ENCODE data around the gene ZNF431.
"Not testable (repeated sequence)": the region's sequence is repeated elsewhere in the genome, so short reads cannot be mapped to it uniquely, and the experiment has no call there.

The ZNF431 gene

DNA sequence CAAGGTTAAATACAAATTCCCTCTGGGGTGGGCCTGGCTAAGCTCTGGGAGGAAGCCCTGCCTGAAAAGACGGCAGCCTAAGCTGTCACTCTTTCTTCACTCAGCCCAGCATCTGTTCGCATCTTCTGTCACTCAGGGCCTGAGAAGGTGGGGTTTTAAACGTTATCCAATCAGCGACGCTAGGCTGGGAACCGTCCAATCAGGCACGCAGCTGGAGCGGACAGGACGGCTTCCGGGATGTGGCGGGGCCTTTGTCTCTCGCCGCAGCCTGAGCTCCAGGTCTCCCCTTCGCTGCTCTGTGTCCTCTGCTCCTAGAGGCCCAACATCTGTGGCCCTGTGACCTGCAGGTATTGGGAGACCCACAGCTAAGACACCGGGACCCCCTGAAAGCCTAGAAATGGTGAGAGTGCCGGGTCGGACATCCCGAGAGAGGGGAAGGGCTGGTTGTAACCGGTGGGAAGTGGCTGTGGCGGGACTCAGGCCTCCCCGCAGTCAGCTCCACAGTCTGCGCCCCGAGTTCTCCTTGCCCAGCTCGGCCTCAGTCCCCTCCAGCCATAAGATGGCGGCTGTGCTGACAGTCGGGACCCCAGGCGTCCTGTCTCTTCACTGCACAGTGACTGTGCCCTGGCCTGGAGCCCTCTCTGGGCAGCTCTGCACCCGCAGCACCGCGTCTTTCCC, at the start of gene ZNF431:
TSS of gene ZNF431 (plus strand) at position 254 of the 678 bp plus-strand sequence. CDS start at position 398, 144 bp downstream.
- DNase-seq: peak; percentile 76 to 92

DNA sequence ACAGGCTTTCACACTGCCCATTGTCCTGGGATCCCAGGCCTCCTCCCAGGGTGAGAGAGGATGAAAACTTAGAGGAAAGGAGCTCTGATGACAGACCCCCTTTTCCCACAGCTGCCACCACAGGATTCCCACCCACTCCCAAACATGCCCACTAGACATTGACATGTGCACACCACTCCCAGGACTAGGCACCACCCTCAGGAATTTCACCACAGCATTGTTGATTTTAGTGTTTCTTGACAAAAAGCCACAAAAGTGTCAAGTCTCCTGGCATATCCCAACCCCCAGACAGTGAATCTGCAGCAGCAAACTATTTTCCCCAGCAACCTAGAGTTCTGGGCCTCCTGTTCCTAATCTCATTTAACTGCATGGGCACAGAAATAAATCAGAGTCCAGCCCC, 49.7 kb upstream of the ZNF431 start:
- DNase-seq: no peak

DNA sequence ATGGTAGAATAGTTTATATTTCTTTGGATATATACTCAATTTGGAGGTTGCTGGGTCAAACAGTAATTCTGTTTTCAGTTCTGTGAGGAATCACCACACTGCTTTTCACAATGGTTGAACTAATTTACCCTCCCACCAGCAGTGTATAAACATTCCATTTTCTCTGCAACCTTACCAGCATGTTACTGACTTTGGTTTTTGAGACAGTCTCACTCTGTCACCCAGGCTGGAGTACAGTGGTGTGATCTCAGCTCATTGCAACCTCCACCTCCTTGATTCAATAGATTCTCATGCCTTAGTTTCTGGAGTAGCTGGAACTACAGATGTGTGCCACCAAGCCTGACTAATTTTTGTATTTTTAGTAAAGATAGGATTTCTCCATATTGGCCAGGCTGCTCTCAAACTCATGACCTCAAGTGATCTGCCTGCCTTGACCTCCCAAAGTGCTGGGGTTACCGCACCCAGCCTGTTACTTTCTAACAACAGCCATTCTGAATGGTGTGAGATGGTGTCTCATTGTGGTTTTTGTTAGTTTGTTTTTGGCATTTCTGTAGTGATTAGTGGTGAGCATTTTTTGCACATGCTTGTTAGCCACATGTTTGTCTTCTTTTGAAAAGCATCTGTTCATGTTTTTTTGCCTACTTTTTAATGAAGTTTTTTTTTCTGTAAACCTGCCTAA, 47.4 kb upstream of the ZNF431 start:
- no peak for DNase-seq

DNA sequence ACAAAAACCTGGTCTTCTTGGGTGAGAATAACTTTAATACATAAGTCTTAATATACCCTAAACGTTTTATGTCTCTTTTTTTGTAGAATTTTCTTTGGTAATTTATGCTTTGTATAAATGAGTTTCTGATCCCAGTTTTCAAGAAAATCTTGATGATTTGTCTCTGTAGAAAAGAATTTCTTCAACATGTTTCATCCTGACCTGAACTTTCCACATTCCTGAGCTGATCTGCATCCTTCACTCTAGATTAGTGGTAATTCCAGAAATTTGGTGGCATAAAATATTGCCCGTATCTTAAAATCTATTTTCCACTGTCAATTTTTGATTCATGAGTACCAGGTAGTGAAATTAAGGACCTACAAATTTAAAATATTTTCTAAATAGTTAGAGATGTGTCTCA, 43.5 kb upstream of the ZNF431 start:
- DNase-seq: no peak

DNA sequence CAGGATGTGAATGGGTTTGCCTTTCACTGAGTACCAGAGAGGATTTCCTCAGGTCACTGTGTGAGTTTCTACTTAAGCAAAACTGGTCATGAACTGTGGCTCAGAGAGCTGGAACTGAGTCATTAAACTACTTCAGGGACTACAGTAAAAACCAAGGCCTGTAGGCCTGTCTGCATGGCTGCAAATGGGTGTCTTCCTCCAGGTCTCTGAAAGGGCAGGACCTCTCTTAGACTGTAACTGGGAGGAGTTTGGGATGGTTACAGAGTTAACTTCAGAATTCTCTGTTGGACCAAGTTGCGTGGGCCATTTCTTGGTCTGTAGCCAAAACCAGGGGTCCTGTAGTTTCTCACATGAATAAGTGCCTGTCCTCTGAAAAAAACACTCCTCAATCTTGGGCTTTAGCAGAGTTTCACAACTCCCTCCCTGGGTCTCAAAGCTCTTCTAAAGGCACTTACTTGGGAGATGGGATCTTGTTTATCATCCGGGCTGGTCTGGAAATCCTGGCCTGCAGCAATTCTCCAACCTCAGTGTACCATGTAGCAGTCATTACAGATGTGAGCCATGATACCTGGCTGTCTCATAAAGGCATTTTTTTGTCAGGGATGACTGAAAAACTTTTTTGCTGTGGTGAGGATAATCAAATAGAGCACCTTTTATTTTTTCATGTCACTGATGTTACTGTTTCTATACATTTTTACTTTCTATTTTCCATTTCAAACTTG, 40.2 kb upstream of the ZNF431 start:
- DNase-seq: no peak

DNA sequence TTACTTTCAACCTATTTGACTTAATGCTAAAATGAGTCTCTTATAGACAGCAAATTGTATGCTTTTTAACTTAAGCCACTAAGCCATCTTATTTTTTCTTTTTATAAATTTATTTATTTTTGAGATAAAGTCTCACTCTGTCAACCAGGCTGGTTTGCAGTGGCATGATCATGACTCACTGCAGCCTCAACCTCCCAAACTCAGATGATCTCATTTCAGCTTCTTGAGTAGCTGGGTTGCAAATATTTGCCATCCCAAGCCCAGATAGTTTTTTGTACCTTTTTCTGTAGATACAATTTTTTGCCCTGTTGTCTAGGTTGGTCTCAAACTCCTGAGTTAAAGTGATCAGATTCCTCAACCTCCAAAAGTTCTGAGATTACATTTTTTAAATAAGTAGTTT, 32.7 kb upstream of the ZNF431 start:
- no peak for DNase-seq

DNA sequence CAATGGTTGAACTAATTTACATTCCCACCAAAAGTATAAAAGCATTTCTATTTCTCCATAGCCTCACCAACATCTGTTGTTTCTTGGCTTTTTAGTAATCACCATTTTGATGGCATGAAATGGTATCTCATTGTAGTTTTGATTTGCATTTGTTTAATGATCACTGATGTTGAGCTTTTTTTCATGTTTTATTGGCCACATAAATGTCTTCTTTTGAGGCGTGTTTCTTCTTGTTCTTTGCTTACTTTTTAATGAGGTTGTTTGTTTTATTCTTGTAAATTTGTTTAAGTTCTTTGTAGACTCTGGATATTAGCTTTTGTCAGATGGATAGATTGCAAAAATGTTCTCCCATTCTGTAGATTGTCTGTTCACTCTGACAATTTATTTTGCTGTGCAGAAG, 31.7 kb upstream of the ZNF431 start:
- DNase-seq: no peak

DNA sequence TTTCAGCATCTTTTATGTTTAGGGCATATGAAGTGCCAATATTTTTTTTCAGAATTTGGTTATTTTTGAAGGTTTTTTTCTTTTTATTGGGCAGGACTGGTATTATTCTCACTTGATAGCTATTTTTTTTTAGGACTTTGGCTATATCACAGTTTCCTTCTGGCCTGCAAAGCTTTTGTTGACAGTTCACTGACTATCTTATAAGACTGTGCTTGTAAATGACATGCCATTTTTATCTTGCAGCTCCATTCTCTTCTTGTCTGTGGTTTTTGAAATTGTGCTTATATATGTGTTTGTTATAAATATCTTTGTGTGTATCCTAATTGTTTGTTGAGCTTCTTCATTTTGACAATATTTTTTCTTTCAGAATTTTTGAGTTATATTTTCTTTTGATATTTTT, 26.4 kb upstream of the ZNF431 start:
- no peak for DNase-seq

DNA sequence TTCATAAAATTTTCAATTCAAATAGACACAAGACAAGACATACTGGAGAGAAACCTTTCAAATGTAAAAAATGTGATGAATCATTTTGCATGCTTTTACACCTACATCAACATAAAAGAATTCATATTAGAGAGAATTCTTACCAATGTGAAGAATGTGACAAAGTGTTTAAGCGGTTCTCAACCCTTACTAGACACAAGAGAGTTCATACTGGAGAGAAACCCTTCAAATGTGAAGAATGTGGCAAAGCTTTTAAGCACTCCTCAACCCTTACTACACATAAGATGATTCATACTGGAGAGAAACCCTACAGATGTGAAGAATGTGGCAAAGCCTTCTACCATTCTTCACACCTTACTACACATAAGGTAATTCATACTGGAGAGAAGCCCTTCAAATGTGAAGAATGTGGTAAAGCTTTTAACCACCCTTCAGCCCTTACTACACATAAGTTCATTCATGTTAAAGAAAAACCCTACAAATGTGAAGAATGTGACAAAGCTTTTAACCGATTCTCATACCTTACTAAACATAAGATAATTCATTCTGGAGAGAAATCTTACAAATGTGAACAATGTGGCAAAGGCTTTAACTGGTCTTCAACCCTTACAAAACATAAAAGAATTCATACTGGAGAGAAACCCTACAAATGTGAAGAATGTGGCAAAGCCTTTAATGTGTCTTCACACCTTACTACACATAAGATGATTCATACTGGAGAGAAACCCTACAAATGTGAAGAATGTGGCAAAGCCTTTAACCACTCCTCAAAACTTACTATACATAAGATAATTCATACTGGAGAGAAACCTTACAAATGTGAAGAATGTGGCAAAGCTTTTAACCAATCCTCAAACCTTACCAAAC, 24.6 kb upstream of the ZNF431 start:
- peak in 1 of 2 experiments; percentile 11 for DNase-seq

DNA sequence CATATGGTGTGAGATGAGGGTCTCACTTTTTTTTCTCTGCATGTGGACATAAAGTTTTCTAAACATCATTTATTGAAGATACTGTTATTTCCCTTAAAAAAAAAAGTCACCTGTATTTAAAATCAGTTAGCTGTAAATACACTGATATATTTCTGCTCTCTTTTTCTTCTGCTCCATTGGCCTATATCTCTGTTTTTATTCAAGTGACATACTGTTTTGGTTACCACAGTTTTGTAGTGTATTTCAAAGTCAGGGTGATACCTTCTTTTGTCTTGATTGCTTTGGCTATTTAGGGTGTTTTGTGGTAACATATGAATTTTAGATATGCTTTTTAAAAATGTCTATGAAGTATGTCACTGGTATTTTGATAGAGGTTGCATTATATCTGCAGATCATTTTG, 15.8 kb upstream of the ZNF431 start:
- no peak for DNase-seq

DNA sequence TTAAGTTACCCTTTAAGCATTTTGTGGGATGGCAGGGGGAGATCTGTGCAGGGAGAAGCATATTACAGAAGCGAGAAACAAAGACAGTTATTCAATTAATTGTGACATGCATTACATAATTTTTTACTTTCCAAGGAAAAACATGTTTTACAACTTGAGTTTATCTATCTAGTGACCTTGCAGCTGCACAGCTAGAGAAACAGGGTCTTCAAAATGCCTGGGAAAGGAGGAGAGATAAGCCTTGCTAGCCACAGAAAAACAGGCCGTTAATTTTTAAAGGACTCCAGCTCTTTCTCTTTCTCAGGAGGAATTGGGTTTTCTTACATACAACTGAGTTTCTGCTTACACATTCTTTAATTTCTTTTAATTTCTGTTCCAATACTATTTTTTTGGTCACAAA, 14.8 kb upstream of the ZNF431 start:
- DNase-seq: no peak

DNA sequence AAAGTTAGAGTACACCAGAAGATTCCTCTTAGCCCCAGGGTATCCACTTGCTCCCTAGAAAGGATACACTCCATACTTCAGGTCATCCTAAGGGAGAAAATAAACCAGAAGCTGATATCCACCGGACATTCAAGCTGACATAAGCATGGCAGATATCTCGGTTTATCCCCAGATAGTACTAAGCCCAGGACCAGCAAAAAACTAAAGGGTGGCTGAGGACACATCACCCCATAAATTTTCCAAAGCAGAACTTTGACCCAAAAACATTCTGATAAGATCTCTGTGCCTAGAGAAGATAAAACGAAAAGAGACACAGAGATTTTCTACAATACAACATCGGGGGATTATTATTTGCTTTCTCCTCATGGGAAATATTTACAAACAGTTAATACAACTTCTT, 13.9 kb upstream of the ZNF431 start:
- no peak for DNase-seq

DNA sequence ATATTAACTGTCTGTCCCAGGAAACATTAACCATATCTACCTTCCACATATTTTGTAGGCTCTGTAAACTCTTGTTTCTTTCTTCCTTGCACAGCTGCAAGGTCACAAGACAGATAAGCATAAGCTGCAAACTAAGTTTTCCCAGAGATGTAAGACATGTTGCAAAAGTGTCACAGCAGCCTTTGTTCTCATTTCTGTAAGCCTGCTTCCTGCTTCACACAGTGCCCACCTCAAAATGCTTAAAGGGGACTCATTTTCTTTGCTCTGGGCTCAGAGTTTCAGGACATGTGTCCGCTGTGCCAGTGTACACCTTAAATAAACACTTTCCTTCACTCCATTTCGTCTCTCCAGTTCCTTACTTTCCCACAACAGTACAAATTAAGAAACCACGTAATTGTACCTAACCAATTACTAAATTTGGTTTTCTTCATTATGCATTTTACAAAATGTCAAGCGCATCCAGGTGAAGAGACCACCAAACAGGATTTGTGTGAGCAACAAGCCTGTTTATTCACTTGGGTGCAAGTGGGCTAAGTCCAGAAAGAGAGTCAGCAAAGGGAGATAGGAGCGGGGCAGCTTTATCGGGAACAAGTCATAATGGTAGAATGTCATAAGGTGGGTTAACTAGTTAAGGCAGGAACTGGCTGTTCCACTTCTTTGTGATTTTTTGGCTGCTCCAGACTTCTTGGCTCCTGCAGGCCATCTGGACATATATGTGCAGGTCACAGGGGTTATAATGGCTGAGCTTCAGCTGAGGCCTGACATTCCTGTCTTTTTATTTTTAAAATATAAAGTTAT, 12.7 kb upstream of the ZNF431 start:
- DNase-seq: no peak

DNA sequence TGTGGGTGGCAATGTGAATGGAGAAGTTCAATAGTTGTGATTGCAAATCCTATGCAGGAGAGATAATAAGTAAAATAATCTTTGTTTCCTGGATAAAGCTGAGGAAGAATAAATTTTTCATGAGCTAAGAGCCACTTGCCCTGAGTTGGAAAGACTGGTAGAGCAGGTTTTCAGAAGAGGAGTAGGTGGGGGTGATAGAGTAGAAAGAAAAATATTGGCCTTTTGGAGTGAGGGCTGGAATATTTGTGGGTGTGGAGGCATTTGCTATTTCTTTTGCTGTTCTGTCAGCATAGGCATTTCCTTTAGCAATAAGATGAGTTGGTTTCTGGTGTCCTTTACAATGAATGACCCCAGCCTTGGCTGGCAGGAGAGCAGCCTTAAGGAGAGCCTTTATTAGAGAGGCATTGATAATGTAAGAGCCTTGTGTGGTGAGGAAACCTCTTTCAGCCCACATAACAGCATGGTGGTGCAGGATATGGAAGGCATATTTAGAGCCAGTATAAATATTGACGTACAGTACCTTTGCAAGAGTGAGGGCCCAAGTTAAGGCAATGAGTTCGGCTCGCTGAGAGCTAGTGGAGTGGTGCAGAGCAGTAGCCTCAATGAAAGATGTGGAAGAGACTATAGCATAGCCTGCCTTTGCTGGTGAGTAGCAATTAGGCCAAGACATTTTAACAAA, 11.6 kb upstream of the ZNF431 start:
- DNase-seq: no peak

DNA sequence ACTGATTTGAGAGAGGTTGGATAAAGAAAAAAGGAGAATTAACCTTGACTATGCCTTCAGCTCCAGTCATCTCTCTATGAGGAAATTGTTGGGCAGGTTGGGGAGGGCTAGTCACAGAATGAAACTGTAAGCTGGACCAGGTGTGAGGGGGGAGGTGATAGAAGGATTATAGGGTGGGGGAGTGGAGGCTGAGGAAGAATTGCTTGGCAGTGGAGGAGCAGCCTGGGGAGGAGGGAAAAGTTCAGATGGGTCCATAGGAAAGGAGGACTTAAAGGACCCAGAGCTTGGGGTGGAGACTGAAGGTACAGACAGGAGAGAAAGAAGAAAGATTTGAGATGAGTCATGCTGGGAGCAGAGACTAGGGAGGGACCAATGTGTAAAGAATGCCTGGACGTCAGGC, 8.2 kb upstream of the ZNF431 start:
- DNase-seq: no peak

DNA sequence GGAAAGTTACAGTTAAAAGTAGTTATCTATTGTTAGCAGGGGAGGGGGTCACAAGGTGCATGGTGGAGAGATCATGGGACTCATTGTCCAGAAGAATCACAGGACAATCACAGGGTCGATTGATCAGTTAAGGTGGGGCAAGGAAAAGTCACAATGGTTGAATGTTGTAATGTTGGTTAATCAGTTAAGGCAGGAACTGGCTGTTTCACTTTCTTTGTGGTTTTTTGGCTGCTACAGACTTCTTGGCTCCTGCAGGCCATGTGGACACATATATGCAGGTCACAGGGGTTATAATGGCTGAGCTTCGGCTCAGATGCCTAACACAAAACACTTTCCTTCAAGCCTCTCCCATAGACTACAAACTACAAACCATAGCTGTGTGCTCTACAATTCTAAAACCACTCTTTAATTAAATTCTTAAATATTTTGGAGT, 6.9 kb upstream of the ZNF431 start:
- DNase-seq: no peak

DNA sequence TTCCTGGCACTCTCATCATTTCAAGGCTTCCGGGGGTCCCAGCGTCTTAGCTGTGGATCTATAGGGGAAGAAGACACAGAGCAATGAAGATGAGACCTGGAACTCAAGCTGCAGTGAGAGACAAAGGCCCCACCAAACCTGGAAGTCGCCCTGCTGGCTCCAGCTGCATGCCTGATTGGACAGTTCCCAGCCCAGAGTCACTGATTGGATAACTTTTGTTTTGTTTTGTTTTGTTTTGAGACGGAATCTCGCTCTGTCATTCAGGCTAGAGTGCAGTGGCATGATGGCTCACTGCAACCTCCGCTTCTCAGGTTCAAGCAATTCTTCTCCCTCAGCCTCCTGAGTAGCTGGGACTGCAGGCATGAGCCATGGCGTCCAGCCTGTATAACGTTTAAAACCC, 6.4 kb upstream of the ZNF431 start:
- DNase-seq: no peak

DNA sequence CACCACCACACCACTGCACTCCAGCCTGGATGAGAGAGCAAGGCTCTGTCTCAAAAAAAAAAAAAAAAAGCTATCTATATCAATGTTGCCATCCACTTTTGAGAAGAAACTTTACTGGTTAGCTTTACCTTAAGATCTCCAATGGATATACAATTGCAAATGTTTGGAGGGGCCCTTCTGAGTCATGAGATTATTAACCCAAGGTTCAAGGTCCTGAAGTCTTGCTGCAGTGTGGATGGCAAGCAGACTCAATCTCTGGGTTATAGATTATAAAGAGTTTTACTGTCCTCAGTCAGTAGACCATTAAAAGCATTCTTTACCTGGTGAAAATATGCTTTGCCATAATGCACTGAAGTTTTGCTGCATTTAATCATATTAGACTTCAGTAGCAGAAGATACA, 3.7 kb upstream of the ZNF431 start:
- DNase-seq: no peak

DNA sequence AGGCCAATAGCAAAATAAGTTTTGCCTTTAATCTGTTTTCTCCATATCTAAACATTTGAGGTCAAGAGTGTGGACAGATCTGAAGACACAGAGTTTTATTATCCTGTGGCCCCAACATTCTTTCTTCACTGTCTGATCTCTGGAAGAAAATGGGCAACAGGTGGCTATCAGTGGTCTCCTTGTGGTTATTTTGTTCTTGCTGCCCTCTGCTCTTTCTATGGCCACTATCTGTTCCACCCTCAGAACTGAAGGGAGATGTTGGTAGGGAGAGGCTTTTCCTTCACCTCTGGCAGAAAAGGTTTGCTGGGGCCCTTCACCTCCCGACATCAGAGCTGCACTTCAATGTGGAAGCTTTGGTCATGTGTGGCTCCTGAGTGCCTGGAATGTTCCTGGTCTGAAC, 834 bp upstream of the ZNF431 start:
- DNase-seq: not testable (repeated sequence)

DNA sequence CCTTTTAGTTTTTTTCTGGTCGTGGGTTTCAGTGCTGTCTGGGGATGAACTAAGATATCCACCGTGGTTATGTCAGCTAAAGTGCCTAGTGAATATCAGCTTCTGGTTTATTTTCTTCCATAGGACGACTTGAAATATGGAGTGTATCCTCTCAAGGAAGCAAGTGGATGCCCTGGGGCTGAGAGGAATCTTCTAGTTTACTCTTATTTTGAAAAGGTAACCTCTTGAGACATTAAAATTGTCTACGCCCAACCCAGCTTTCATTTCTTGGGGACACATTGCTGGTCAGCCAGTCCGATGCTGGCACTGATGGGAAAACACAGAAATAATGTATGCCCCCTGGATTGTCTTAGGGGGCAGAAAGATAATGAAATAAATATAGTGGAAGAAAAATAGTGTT, 1.6 kb downstream of the ZNF431 start:
- no peak for DNase-seq

DNA sequence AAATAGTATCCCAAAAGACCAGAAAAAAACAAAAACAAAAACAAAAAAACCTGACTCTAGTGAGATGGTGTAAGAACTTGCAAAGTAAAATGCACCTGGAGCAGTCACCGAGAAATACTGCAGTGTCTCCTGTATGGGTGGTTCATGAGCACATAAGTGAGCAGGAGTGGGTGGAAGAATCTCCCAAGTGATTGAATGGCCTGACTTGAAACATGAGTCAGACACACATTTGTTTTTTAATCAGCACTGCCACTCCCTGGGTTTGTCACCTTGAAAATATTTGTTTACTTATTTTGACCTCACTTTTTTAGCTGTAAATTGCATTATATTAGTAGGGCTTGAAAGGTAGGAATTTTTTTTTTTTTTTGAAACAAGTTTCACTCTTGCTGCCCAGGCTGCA, 2.0 kb downstream of the ZNF431 start:
- no peak for DNase-seq

DNA sequence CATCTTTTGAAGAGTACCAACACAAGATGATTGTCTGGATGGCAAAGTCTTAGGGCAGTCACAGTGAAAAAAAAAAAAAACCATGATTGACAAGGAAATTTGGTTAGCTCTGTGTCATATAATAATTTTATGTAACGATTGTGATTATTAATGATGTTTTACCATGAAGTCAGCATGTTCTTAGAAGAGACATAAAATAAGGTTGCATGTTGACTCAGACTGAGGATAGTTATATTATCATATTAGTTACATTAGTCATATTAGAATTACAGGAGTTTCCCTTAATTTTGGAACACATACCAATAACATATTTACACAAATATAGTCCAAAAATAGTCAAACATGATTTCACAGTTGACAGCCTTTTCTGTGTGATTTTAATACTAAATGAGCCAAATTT, 5.7 kb downstream of the ZNF431 start:
- no peak for DNase-seq

Data from SW 1271 (cell line).